GM18868 (cell line): Measurements from ENCODE around the gene ACKR2.
A peak's percentile ranks its signal among the peaks of the same experiment; 100 is the strongest.
"Not testable (repeated sequence)": the region's sequence is repeated elsewhere in the genome, so short reads cannot be mapped to it uniquely, and the experiment has no call there.

Experiments used
- ATAC-seq: cut with Tn5 transposase; IDR thresholded peaks from one replicate; pipeline ENCODE4 v1.9.1; 2021; ENCODE audit warnings: mild to moderate bottlenecking, moderate library complexity; ENCODE audit not compliant: unreplicated experiment

Gene ACKR2

GRCh38 chr3:42801048-42801620, 8.1 kb upstream of the ACKR2 start:
- ATAC-seq = no peak

GRCh38 chr3:42801784-42802183, 7.5 kb upstream of the ACKR2 start:
- no peak for ATAC-seq

GRCh38 chr3:42802876-42803413, 6.3 kb upstream of the ACKR2 start:
- no peak for ATAC-seq

GRCh38 chr3:42803414-42804105, 5.7 kb upstream of the ACKR2 start:
- ATAC-seq = peak; percentile 3

- ATAC-seq = peak; percentile 100
These were observed 5.0 kb upstream of the ACKR2 start, which contains the start of gene HIGD1A for GRCh38 chr3:42804106-42804830. Gene HIGD1A, minus strand, starts transcription at chr3:42804490. Its CDS starts 10,237 bp downstream, at chr3:42794253.

- ATAC-seq = peak; percentile 24
These were observed 4.5 kb upstream of the ACKR2 start for GRCh38 chr3:42804831-42805132.

GRCh38 chr3:42805141-42805821, 4.0 kb upstream of the ACKR2 start:
- no peak for ATAC-seq

- no peak for ATAC-seq
These were observed 1.3 kb upstream of the ACKR2 start for GRCh38 chr3:42807929-42808328.

GRCh38 chr3:42810706-42811105, 1.5 kb downstream of the ACKR2 start:
- ATAC-seq = not testable (repeated sequence)

- not testable (repeated sequence) for ATAC-seq
These were observed 2.1 kb downstream of the ACKR2 start for GRCh38 chr3:42811118-42811883.

- ATAC-seq = no peak
These were observed 5.0 kb downstream of the ACKR2 start for GRCh38 chr3:42814246-42814645.

- ATAC-seq = no peak
These were observed 5.8 kb downstream of the ACKR2 start for GRCh38 chr3:42814914-42815507.

GRCh38 chr3:42815826-42816225, 6.6 kb downstream of the ACKR2 start:
- ATAC-seq = no peak

- no peak for ATAC-seq
These were observed 10.2 kb downstream of the ACKR2 start for GRCh38 chr3:42819351-42819965.

- ATAC-seq = no peak
These were observed 11.5 kb downstream of the ACKR2 start for GRCh38 chr3:42820746-42821051.

- no peak for ATAC-seq
These were observed 13.6 kb downstream of the ACKR2 start for GRCh38 chr3:42822828-42823227.

- ATAC-seq = no peak
These were observed 14.1 kb downstream of the ACKR2 start for GRCh38 chr3:42823351-42823750.

GRCh38 chr3:42826141-42826540, 16.9 kb downstream of the ACKR2 start:
- ATAC-seq = no peak

- ATAC-seq = no peak
These were observed 17.8 kb downstream of the ACKR2 start for GRCh38 chr3:42827023-42827422.

- ATAC-seq = no peak
These were observed 18.4 kb downstream of the ACKR2 start for GRCh38 chr3:42827654-42828053.
